IPS-18c (cell line): Measurements from ENCODE around the gene IL17RC.

ENCODE experiments used
- H3K4me3 ChIP-seq: 2 replicates; pipeline ENCODE4 v1.7.0; 2013; ENCODE audit warnings: low read depth, mild to moderate bottlenecking, low read length, moderate library complexity; ENCODE audit not compliant: insufficient read depth
- H3K9me3 ChIP-seq: one replicate; pipeline ENCODE4 v1.6.1; 2013; ENCODE audit warnings: mild to moderate bottlenecking, low read length, moderate library complexity; ENCODE audit not compliant: control insufficient read depth, insufficient read depth

IL17RC gene

DNA sequence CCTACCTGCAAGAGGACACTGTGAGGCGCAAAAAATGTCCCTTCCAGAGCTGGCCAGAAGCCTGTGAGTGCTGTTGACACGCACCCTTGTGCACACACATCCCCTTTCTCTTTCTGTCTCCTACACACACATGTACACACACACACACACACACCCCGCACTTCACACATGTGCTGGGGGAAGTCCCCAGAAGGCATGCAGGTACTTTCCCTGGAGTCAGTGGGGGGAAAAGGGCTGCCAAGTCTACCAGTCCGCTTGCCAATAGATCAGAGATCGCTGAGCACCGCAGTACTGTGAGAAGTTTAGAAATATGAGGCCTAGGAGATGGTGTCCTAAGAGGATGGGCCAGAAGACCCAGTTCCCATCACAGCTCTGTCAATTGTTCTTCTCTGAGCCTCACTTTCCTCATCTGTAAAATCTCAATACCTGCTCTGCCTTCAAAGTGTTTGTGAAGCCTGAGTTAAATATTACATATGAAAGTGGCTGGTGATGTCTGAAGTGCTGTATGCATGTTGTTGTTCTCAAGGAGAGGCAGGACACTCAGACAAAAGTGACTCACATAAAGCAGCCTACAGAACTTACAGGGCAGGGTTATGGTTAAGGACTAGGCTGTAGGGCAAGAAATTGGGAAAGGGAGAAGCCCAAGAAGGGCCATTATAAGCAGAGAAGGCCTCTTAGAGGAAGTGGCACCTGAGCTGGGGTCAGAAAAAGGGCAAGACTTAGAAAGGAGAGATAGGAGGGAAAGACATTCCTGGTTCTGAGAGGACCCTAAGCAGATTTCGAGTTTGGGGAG is 7.5 kb upstream of the IL17RC start:
- Histone ChIP-seq H3K4me3 (no peak overlapping the region), H3K9me3 (no peaks in the 10 kb centered on the region)

DNA sequence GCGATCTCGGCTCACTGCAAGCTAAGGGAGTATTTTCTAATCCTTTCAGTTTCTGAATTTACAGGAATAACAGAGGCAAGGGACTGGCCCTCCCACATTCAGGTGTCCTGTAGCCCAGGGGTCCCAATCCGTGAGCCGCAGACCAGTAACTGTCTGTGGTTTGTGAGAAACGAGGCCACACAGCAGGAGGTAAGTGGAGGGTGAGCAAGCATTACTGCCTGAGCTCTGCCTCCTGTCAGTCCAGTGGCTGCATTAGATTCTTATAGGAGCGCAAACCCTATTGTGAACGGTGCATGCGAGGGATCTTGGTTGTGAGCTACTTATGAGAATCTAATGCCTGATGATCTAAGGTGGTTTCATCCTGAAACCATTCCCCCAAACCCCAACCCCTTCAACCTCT is 5.0 kb upstream of the IL17RC start:
- Histone ChIP-seq H3K9me3 (no peaks in the 10 kb centered on the region), H3K4me3 (no peak overlapping the region)

DNA sequence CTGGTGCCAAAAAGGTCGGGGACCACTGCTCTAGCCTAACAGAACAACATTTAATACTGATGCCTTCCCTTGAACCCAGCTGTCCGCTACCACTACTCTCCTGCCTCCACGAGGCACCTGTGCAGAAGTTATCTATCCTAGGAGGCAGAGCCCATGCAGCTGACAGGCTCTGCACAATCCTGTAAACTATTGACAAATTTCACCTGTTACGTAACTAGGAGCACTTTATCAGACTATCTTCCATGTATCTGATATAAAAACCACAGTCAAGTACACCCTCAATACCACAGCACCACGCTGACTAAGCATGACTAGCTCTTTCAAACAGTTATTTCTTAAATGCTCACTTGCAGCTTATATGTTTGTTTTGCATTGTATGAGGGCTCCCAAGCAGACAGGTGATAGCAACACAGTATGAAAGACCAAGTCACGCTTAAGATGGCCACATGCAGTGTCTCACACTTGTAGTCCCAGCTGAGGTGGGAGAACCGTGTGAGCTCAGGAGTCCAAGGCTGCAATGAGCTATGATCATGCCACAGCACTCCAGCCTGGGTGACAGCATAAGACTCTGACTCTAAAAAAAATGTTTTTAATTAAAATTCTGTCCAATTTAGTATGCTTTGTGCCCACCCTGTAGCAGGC is 4.5 kb upstream of the IL17RC start:
- H3K4me3 ChIP-seq: no peak overlapping the region
- H3K9me3 ChIP-seq: no peaks in the 10 kb centered on the region

DNA sequence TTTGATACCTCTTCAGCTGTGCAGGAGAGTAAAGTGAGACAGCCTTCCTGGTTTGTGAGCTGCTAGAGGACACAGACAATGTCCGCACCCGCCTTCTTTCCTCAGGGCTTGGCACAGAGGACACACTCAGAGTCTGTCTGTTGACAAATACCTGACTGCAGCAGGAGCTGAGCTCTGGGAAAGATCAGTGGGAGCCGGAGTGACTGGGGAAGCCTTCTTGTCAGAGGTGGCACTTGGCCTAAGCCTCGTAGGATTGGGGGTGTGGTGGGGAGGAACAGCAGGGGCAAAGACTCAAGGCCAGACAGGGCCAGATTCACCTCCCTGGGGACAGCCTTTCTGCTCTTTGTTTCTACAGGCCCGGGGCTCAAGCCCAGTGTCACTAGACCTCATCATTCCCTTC is 3.3 kb upstream of the IL17RC start:
- H3K9me3 ChIP-seq: no peaks in the 10 kb centered on the region
- no peak overlapping the region for H3K4me3 ChIP-seq

DNA sequence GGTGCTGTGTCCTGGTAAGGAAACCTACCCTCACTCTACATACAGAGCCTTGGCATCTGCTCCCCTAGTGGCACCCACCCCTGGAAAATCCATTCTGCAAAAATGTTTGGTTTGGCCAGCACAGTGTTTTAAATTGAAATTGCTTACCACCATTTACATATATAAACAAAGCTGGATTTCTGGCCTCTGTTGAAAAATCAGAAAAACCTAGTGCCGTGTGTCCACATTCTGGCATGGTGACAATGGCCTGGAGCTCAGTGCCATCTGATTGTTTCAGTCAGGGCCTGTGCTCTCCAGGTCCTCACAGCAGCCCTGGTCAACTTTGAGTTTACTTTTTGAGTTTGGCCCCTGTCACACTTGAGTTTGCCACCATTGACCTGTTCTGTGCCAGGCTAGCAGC is 2.9 kb upstream of the IL17RC start:
- no peaks in the 10 kb centered on the region for H3K9me3 ChIP-seq
- no peak overlapping the region for H3K4me3 ChIP-seq

DNA sequence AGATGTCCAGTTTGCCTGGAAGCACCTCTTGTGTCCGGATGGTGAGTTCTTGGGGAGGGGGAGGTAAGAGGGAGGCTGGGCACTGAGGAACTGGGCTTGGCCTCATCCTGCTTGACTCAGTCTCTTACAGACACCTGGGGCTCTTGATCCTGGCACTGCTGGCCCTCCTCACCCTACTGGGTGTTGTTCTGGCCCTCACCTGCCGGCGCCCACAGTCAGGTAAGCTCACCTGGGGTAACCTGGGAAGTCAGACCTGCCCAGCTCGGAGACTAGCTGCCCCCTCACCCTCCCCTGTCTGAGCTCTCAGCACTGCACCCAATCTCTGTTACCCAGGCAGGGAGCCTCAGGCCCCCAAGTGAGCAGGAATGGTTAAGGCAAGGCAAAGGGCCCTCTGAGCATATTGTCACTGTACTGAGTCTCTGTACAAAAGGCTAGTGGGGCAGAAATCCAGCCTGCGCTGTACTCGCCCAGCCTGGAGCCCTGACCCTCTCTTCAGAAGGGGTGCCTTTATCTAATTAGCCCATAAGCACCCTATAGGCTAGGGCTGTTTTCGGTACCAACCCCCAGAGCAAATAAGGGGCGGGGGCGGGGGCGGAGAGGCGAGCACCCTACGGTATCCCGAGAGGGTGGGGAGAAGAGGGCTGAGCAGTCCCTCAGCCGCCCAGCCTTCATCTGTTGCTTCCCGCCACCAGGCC is 2.2 kb upstream of the IL17RC start:
- peak overlapping the region; percentile 70 for H3K4me3 ChIP-seq

DNA sequence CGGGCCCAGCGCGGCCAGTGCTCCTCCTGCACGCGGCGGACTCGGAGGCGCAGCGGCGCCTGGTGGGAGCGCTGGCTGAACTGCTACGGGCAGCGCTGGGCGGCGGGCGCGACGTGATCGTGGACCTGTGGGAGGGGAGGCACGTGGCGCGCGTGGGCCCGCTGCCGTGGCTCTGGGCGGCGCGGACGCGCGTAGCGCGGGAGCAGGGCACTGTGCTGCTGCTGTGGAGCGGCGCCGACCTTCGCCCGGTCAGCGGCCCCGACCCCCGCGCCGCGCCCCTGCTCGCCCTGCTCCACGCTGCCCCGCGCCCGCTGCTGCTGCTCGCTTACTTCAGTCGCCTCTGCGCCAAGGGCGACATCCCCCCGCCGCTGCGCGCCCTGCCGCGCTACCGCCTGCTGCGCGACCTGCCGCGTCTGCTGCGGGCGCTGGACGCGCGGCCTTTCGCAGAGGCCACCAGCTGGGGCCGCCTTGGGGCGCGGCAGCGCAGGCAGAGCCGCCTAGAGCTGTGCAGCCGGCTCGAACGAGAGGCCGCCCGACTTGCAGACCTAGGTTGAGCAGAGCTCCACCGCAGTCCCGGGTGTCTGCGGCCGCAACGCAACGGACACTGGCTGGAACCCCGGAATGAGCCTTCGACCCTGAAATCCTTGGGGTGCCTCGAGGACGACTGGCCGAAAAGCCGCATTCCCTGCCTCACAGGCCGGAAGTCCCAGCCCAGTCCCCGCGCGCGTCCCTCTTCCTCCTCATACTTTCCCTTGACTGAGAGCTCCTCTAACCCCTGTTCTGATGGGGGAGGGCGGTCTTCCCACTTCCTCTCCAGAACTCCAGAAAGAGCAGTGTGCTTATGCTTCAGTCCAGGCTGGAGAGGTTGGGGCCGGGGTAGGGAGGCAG is 1.4 kb upstream of the IL17RC start:
- no peaks in the 10 kb centered on the region for H3K9me3 ChIP-seq
- peak overlapping the region; percentile 70 for H3K4me3 ChIP-seq

More for the DNA sequence above, 2.2 kb upstream of the IL17RC start:
- H3K9me3 ChIP-seq: no peaks in the 10 kb centered on the region

DNA sequence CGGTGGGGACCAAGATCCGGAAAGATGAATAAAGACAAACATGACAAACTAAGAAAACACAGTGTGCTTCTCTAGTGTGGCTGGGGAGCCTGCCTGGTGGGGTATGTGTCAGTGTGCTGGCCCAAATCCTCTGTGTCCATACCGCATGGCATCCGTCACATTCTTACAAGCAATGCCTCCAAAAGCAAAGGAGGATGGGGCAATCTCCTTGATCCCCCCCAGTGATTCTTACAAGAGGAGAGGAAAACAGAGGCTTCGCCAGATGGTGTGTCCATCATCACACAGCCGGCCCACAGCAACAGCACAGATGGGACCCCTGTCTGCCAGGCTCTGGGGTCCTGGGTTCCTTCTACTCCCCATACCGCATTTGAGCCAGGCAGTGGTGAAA is 558 bp upstream of the IL17RC start:
- H3K4me3 ChIP-seq: peak overlapping the region; percentile 36

DNA sequence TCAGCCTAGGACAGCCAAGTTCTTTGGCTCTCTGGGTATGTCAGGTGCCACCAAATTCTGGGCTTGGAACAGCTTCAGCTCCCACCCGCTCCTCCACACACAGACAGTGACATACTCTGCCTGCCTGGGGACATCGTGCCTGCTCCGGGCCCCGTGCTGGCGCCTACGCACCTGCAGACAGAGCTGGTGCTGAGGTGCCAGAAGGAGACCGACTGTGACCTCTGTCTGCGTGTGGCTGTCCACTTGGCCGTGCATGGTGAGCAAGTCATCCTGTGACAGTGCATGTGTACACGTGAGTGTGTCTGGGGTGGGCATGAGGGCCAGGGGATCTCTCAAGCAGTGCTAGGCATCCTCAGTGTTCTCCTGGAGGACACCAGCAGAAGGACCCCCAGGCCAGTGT is 922 bp downstream of the IL17RC start:
- no peaks in the 10 kb centered on the region for H3K9me3 ChIP-seq
- no peak overlapping the region for H3K4me3 ChIP-seq

More for the DNA sequence above, 558 bp upstream of the IL17RC start:
- H3K9me3 ChIP-seq: no peaks in the 10 kb centered on the region

DNA sequence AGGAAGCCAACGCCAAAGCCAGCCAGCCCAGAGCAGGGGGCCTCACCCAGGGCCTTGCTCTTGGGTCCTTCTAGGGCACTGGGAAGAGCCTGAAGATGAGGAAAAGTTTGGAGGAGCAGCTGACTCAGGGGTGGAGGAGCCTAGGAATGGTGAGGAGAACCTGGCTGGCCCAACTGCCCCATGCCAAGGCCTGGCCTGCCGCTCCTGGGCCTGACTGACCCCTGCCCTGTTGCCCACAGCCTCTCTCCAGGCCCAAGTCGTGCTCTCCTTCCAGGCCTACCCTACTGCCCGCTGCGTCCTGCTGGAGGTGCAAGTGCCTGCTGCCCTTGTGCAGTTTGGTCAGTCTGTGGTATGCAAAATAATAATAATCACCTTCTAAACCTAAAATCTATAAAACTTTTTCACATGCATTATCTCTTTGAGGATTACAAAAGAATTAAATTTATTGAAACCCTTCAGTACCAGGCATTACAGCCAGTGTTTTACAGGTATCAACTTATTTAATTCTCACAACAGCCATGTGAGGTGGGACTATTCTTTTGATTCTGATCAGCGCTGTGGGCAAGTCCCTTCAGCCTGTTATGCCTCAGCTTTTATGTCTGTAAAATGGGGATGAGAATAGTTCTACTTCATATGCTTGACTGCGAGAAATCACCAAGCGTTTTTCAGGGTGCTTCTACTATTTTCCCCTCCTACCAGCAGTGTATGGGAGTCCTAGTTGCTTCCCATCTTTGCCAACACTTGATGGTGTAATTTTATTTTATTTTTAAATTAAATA is 1.6 kb downstream of the IL17RC start:
- no peak overlapping the region for H3K4me3 ChIP-seq

DNA sequence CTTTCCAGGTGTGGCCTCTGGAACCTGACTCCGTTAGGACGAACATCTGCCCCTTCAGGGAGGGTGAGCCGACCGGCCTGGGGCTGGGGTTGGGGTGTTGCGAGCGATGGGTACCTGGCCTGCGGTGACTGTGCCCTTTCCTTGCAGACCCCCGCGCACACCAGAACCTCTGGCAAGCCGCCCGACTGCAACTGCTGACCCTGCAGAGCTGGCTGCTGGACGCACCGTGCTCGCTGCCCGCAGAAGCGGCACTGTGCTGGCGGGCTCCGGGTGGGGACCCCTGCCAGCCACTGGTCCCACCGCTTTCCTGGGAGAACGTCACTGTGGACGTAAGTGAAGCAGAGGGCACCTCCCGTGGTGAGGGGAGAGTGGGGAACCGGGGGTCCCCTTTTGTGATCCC is 11.3 kb downstream of the IL17RC start:
- no peaks in the 10 kb centered on the region for H3K9me3 ChIP-seq
- no peak overlapping the region for H3K4me3 ChIP-seq

More for the DNA sequence above, 1.6 kb downstream of the IL17RC start:
- no peaks in the 10 kb centered on the region for H3K9me3 ChIP-seq

DNA sequence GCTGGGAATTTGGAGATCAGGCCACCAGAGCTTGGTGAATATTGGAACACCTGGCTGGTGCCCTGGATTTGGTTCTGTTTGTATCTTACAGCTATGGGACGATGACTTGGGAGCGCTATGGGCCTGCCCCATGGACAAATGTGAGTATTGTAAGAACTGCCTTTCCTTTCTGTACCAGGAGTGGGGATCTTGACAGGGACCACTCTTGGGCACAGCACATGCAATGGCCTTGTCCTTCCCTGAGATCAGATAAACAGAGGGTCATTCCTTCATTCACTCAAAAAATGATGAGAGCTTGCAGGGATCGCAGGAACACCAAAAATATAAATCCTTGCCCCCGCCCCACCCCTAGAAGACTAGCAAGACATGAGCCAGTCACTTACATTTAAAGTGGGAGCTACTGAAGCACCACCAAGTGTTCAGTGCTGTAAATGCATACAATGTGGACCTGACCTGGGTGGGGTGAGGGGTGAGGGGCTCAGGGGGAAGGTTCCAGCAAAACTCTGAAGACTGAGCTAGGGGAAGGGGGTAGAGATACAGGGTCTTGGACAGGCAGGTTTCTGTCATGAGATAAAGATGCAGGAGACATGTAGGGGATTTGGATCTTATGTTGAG is 14.0 kb downstream of the IL17RC start:
- no peaks in the 10 kb centered on the region for H3K9me3 ChIP-seq
- H3K4me3 ChIP-seq: no peak overlapping the region

DNA sequence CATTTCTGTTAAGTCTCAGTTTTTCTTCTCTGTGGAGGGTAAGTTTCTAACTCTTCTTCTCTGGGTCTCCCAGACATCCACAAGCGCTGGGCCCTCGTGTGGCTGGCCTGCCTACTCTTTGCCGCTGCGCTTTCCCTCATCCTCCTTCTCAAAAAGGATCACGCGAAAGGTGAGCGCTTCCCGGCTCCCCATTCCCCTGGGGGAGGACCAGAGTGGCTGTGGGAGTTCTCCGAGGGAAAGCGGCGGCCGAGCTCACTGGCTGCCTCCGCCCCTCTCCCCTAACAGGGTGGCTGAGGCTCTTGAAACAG is 15.6 kb downstream of the IL17RC start:
- H3K9me3 ChIP-seq: no peaks in the 10 kb centered on the region
- H3K4me3 ChIP-seq: peak overlapping the region; percentile 74

DNA sequence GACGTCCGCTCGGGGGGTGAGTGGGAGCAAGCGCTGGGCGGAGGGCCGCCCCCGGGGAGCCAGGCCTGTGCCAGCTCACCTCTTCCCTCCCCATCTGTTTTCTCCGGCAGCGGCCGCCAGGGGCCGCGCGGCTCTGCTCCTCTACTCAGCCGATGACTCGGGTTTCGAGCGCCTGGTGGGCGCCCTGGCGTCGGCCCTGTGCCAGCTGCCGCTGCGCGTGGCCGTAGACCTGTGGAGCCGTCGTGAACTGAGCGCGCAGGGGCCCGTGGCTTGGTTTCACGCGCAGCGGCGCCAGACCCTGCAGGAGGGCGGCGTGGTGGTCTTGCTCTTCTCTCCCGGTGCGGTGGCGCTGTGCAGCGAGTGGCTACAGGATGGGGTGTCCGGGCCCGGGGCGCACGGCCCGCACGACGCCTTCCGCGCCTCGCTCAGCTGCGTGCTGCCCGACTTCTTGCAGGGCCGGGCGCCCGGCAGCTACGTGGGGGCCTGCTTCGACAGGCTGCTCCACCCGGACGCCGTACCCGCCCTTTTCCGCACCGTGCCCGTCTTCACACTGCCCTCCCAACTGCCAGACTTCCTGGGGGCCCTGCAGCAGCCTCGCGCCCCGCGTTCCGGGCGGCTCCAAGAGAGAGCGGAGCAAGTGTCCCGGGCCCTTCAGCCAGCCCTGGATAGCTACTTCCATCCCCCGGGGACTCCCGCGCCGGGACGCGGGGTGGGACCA is 16.1 kb downstream of the IL17RC start:
- H3K4me3 ChIP-seq: peak overlapping the region; percentile 74
- no peaks in the 10 kb centered on the region for H3K9me3 ChIP-seq

DNA sequence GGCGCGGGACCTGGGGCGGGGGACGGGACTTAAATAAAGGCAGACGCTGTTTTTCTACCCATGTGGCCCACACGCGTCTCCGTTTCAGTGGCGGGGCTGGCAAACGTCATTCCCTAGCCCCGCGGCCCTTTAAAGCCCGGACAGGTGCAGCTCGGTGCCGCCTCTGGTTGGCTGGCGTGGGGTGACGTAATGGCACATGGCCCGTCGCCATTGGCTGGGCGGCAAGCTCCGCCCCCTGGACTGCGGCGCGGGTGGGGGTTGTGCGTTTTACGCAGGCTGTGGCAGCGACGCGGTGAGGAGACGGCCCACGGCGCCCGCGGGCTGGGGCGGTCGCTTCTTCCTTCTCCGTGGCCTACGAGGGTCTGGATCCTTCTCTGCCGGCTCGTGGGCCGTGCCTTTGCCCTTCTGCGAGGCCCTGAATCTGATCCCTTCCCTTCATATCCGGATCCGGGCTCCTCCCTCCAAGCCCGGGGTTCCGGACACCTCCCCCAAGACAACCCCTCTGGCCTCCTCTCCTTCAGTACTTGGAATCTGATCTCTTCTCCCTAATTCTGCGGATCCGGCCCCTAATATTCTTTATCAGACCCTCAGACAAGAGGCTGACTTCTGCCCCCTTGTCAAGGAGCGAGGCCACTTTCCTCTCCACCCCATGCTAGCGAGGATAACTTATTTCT is 16.8 kb downstream of the IL17RC start, which contains the start of gene CRELD1:
CRELD1 (plus strand) TSS at position 274 of the 674 bp plus-strand sequence. CDS start 605 bp downstream, outside the sequence.
- Histone ChIP-seq H3K9me3 (no peaks in the 10 kb centered on the region), H3K4me3 (peak within 1 kb of the TSS; percentile 74)
